WTC11 (cell line): ENCODE data around the gene KCNIP2. TPM values are rescaled to one million over a fixed set of nuclear protein-coding genes. Genes with fewer than 3 reads are reported as not detected.
"Not testable (repeated sequence)": the region's sequence is repeated elsewhere in the genome, so short reads cannot be mapped to it uniquely, and the experiment has no call there.

Experiments used
- ATAC-seq: fragments of 200-7000 bp; cut with Tn5 transposase; 2 replicates; pipeline ENCODE4 v1.10.0; 2021; ENCODE audit warnings: mild to moderate bottlenecking, moderate library complexity
- CTCF ChIA-PET: fragments of 300-600 bp; sonication (Branson Sonifier 250); formaldehyde crosslinking; loops from one replicate; lab custom pipeline; 2021; ENCODE audit warnings: antibody characterized with exemption; lab: Charles Lee
- POLR2A ChIA-PET: fragments of 350-600 bp; sonication (Branson Sonifier 250); formaldehyde crosslinking; loops from one replicate; lab custom pipeline; 2021; ENCODE audit warnings: antibody characterized with exemption; lab: Charles Lee
- DNase-seq: peaks from one replicate; pipeline ENCODE4 v3.0.0; 2021; ENCODE audit warnings: low spot score
- H3K27ac Mint-ChIP-seq: 2 replicates; pipeline ENCODE4 v1.8.0; 2021; ENCODE audit warnings: mixed read lengths
- H3K27me3 Mint-ChIP-seq: 2 replicates; pipeline ENCODE4 v1.8.0; 2021; ENCODE audit warnings: low read depth, mild to moderate bottlenecking, moderate library complexity, mixed read lengths
- H3K36me3 Mint-ChIP-seq: 2 replicates; pipeline ENCODE4 v1.8.0; 2021; ENCODE audit warnings: mixed read lengths
- H3K4me1 Mint-ChIP-seq: 2 replicates; pipeline ENCODE4 v1.8.0; 2022; ENCODE audit warnings: mixed read lengths
- H3K4me3 Mint-ChIP-seq: 2 replicates; pipeline ENCODE4 v1.8.0; 2021; ENCODE audit warnings: mild to moderate bottlenecking, moderate library complexity, mixed read lengths
- H3K9me3 Mint-ChIP-seq: 2 replicates; pipeline ENCODE4 v1.8.0; 2021; ENCODE audit warnings: mixed read lengths
- AFF4 ChIP-seq: sonication (generic); formaldehyde crosslinking; IDR thresholded peaks from 2 replicates; pipeline ENCODE4 v1.8.1; 2023; ENCODE audit warnings: mild to moderate bottlenecking, missing genetic modification reagents, borderline replicate concordance
- ATF1 ChIP-seq: sonication (generic); formaldehyde crosslinking; IDR thresholded peaks from 2 replicates; pipeline ENCODE4 v1.8.1; 2023; ENCODE audit warnings: mild to moderate bottlenecking, moderate library complexity, missing genetic modification reagents
- E2F4 ChIP-seq: sonication (generic); formaldehyde crosslinking; IDR thresholded peaks from 2 replicates; pipeline ENCODE4 v1.8.1; 2022; ENCODE audit warnings: low read depth, mild to moderate bottlenecking, moderate library complexity, missing genetic modification reagents, borderline replicate concordance
- ELF4 ChIP-seq: sonication (generic); formaldehyde crosslinking; IDR thresholded peaks from 2 replicates; pipeline ENCODE4 v1.8.1; 2022; ENCODE audit warnings: low read depth, mild to moderate bottlenecking, moderate library complexity, missing genetic modification reagents
- GABPB1 ChIP-seq: sonication (generic); formaldehyde crosslinking; IDR thresholded peaks from 2 replicates; pipeline ENCODE4 v1.8.1; 2023; ENCODE audit warnings: mild to moderate bottlenecking, missing genetic modification reagents
- HMGXB4 ChIP-seq: sonication (generic); formaldehyde crosslinking; IDR thresholded peaks from 2 replicates; pipeline ENCODE4 v1.8.1; 2023; ENCODE audit warnings: mild to moderate bottlenecking, moderate library complexity, missing genetic modification reagents
- NFATC4 ChIP-seq: fragments of 250-450 bp; sonication (Bioruptor Pico); IDR thresholded peaks from 2 replicates; pipeline ENCODE4 v1.9.0; 2021; ENCODE audit warnings: mild to moderate bottlenecking
- NR2C2 ChIP-seq: sonication (generic); formaldehyde crosslinking; IDR thresholded peaks from 2 replicates; pipeline ENCODE4 v1.8.0; 2022; ENCODE audit warnings: mild to moderate bottlenecking, missing genetic modification reagents
- STAT6 ChIP-seq: sonication (generic); formaldehyde crosslinking; conservative IDR thresholded peaks from 2 replicates; pipeline ENCODE4 v1.8.1; 2023; ENCODE audit warnings: mild to moderate bottlenecking, low read depth, missing genetic modification reagents, moderate library complexity
- TEAD1 ChIP-seq: sonication (generic); formaldehyde crosslinking; IDR thresholded peaks from 2 replicates; pipeline ENCODE4 v1.8.0; 2022; ENCODE audit warnings: mild to moderate bottlenecking, missing genetic modification reagents
- TP53 ChIP-seq: sonication (generic); formaldehyde crosslinking; IDR thresholded peaks from 2 replicates; pipeline ENCODE4 v1.8.1; 2023; ENCODE audit warnings: mild to moderate bottlenecking, missing genetic modification reagents
- ZMAT4 ChIP-seq: fragments of 250-450 bp; sonication (Bioruptor Pico); IDR thresholded peaks from 2 replicates; pipeline ENCODE4 v1.9.0; 2021; ENCODE audit warnings: mild to moderate bottlenecking
- ZNF121 ChIP-seq: sonication (generic); formaldehyde crosslinking; IDR thresholded peaks from 2 replicates; pipeline ENCODE4 v1.8.0; 2023; ENCODE audit warnings: missing genetic modification reagents
- ZNF232 ChIP-seq: sonication (generic); formaldehyde crosslinking; IDR thresholded peaks from 2 replicates; pipeline ENCODE4 v1.8.0; 2022; ENCODE audit warnings: mild to moderate bottlenecking, missing genetic modification reagents
- ZNF423 ChIP-seq: fragments of 250-450 bp; sonication (Bioruptor Pico); IDR thresholded peaks from 2 replicates; pipeline ENCODE4 v2.1.2; 2022; ENCODE audit warnings: mild to moderate bottlenecking, moderate library complexity
- total RNA-seq: library from RNA; stranded (reverse); gene quantifications from 3 replicates; pipeline ENCODE4 v1.2.3, GENCODE V29; 2021

KCNIP2 gene
- total RNA-seq, 1 experiment from 2014 or later = 5.2 TPM

GRCh38 chr10:101793526-101793925, 50.1 kb downstream of the KCNIP2 start:
- no peak overlapping the region for H3K4me3 Mint-ChIP-seq
- no peaks in the 10 kb centered on the region for H3K27me3 Mint-ChIP-seq
- ChIA-PET POLR2A (no interaction called here), CTCF (interaction anchor here (1.5 kb wide), 1 partner anchor 191 kb away, joined by 3 read pairs; no protein-coding TSS in a partner anchor)
- TF ChIP-seq ZNF121 (CRISPR knock-in tag) (no peak), HMGXB4 (CRISPR knock-in tag) (no peak), AFF4 (no peak), NR2C2 (no peak), ZMAT4 (no peak), ELF4 (no peak), TEAD1 (no peak)
- DNase-seq (no peak), ATAC-seq (no peak)
- H3K9me3 Mint-ChIP-seq = no peaks in the 10 kb centered on the region
- peaks cover 70% of the 10 kb centered on the region for H3K36me3 Mint-ChIP-seq
- H3K27ac Mint-ChIP-seq = no peak overlapping the region
- H3K4me1 Mint-ChIP-seq = no peaks in the 10 kb centered on the region

- Mint-ChIP-seq H3K27ac (peak overlapping the region; percentile 19; the same call in 1 of the 2 replicates), H3K27me3 (no peaks in the 10 kb centered on the region), H3K9me3 (no peaks in the 10 kb centered on the region), H3K4me3 (no peak overlapping the region), H3K4me1 (peaks cover 3% of the 10 kb centered on the region), H3K36me3 (peaks cover 61% of the 10 kb centered on the region)
- CTCF ChIA-PET = interaction anchor here (0.7 to 1.1 kb wide), 4 partner anchors 8 to 220 kb away, joined by 3 to 5 read pairs (median 4); no protein-coding TSS in a partner anchor
- TF ChIP-seq GABPB1 (CRISPR knock-in tag) = peak; percentile 44; the same call in 1 of the 2 replicates
- no peak for TF ChIP-seq NFATC4 (CRISPR knock-in tag)
- TF ChIP-seq ZNF423 (CRISPR knock-in tag) = no peak
- POLR2A ChIA-PET = interaction anchor here (0.9 kb wide), 1 partner anchor 28 kb away, joined by 4 read pairs; the partner anchor contains the start of gene OGA
- DNase-seq (no peak), ATAC-seq (no peak)
Observed at GRCh38 chr10:101789686-101790085, 53.9 kb downstream of the KCNIP2 start.

GRCh38 chr10:101789231-101789630, 54.4 kb downstream of the KCNIP2 start:
- ATAC-seq, DNase-seq, H3K9me3 Mint-ChIP-seq, POLR2A ChIA-PET, CTCF ChIA-PET, H3K4me1 Mint-ChIP-seq, H3K4me3 Mint-ChIP-seq, H3K27me3 Mint-ChIP-seq: not testable (repeated sequence)
- Mint-ChIP-seq H3K27ac (peak overlapping the region; percentile 19; the same call in 1 of the 2 replicates), H3K36me3 (peaks cover 56% of the 10 kb centered on the region)

- Mint-ChIP-seq H3K27me3 (no peaks in the 10 kb centered on the region), H3K4me3 (no peak overlapping the region), H3K36me3 (peaks cover 31% of the 10 kb centered on the region), H3K27ac (peak overlapping the region; percentile 56), H3K4me1 (peaks cover 36% of the 10 kb centered on the region), H3K9me3 (no peaks in the 10 kb centered on the region)
- POLR2A ChIA-PET = no interaction called here
- CTCF ChIA-PET = interaction anchor here (6.6 to 11.0 kb wide), 2 partner anchors 55 to 183 kb away, joined by 56 to 370 read pairs; no protein-coding TSS in a partner anchor
- no peak for TF ChIP-seq ATF1
- no peak for TF ChIP-seq TP53
- TF ChIP-seq ZNF232 = no peak
- no peak for TF ChIP-seq E2F4 (CRISPR knock-in tag)
- no peak for TF ChIP-seq STAT6 (CRISPR knock-in tag)
- ATAC-seq (no peak), DNase-seq (no peak)
Observed at GRCh38 chr10:101785801-101786200, 57.8 kb downstream of the KCNIP2 start.
